SK-MEL-5 (cell line): ENCODE results near the gene RPS15. TPM values are rescaled to one million over a fixed set of nuclear protein-coding genes. Genes with fewer than 3 reads are reported as not detected.

Experiments
- DNase-seq: peaks from one replicate; pipeline ENCODE4 v3.0.0-alpha.2; 2016; ENCODE audit warnings: low read depth, low spot score
- in situ Hi-C: cut with HindIII; loops from 2 replicates; pipeline ENCODE4 v1.10.0; 2016; ENCODE audit warnings: low sequenced_read_pairs, high pct_unique_total_duplicates, low pct_unique_long_range_greater_than_20kb
- total RNA-seq: library from RNA; depleted of rRNA; stranded (reverse); fragments of >200 nt; shearing (Covaris generic); gene quantifications from 2 replicates; pipeline ENCODE4 v1.2.3, GENCODE V29; 2014; rRNA removed

The RPS15 gene
- total RNA-seq, 1 experiment from 2014 or later = 1,363 TPM

- DNase-seq = no peak
- in situ Hi-C loops = no loop called here
Observed at GRCh38 chr19:1483131-1483978, 45.2 kb downstream of the RPS15 start.

DNA sequence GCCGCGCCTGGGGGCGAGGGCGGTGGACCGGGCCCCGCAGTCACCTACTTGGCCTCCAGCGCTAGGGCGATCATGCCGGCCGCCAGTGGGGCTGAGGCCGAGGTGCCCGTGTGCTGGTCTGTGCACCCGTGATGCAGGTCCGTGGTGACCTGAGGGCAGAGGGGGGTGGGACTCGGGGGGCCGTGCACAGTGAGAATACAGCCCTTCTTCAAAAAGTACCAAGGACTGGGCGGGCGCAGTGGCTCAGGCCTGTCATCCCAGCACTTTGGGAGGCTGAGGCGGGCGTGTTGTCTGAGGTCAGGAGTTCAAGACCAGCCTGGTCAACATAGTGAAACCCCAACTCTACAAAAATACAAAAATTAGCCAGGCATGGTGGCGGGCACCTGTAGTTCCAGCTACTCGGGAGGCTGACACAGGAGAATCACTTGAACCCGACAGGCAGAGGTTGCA, 45.8 kb downstream of the RPS15 start:
- in situ Hi-C loops = no loop called here

GRCh38 chr19:1486720-1487575, 48.8 kb downstream of the RPS15 start:
- in situ Hi-C loops = no loop called here
- no peak for DNase-seq

More for the DNA sequence above, 45.8 kb downstream of the RPS15 start:
- no peak for DNase-seq

- DNase-seq = no peak
- in situ Hi-C loops = no loop called here
Observed at GRCh38 chr19:1487576-1488281, 49.5 kb downstream of the RPS15 start.

GRCh38 chr19:1488282-1488601, 50.0 kb downstream of the RPS15 start:
- in situ Hi-C loops = no loop called here
- no peak for DNase-seq

GRCh38 chr19:1489463-1490310, 51.5 kb downstream of the RPS15 start:
- no peak for DNase-seq
- in situ Hi-C loops = no loop called here

Other genes with a start within 250 kb of the RPS15 start
- gene STK11, start 232.6 kb upstream of the RPS15 start, total RNA-seq = 44.2 and 47.8 TPM in 2 replicates
- 2.3 and 3.7 TPM in 2 replicates for gene CBARP, start 200.4 kb upstream of the RPS15 start, total RNA-seq
- gene ATP5F1D, start 196.6 kb upstream of the RPS15 start, total RNA-seq = 30.3 and 36.6 TPM in 2 replicates
- 4.6 and 8.8 TPM in 2 replicates for gene MIDN, start 189.8 kb upstream of the RPS15 start, total RNA-seq
- 93.9 and 95.0 TPM in 2 replicates for gene CIRBP, start 169.1 kb upstream of the RPS15 start, total RNA-seq
- 81.1 and 89.7 TPM in 2 replicates for gene FAM174C, start 162.9 kb upstream of the RPS15 start, total RNA-seq
- 0.37 and 1.5 TPM in 2 replicates for gene EFNA2, start 152.5 kb upstream of the RPS15 start, total RNA-seq
- 44.2 and 59.3 TPM in 2 replicates for gene NDUFS7, start 54.5 kb upstream of the RPS15 start, total RNA-seq
- gene GAMT, start 36.9 kb upstream of the RPS15 start, total RNA-seq = 16.4 and 21.6 TPM in 2 replicates
- gene DAZAP1, start 30.8 kb upstream of the RPS15 start, total RNA-seq = 65.5 and 71.7 TPM in 2 replicates
- gene APC2, start 11.7 kb downstream of the RPS15 start, total RNA-seq = 1.8 and 2.0 TPM in 2 replicates
- gene C19orf25, start 40.8 kb downstream of the RPS15 start, total RNA-seq = 18.6 and 20.0 TPM in 2 replicates
- 1.9 TPM in 2 replicates for gene PCSK4, start 52.0 kb downstream of the RPS15 start, total RNA-seq
- 3.2 and 4.5 TPM in 2 replicates for gene REEP6, start 52.8 kb downstream of the RPS15 start, total RNA-seq
- gene ADAMTSL5, start 74.6 kb downstream of the RPS15 start, total RNA-seq = 2.8 and 4.4 TPM in 2 replicates
- gene PLK5, start 85.7 kb downstream of the RPS15 start, total RNA-seq = not detected in 2 replicates
- gene MEX3D, start 129.9 kb downstream of the RPS15 start, total RNA-seq = 7.9 and 11.6 TPM in 2 replicates
- 76.4 and 84.2 TPM in 2 replicates for gene MBD3, start 154.5 kb downstream of the RPS15 start, total RNA-seq
- gene UQCR11, start 167.1 kb downstream of the RPS15 start, total RNA-seq = 150 and 162 TPM in 2 replicates
- gene TCF3, start 214.2 kb downstream of the RPS15 start, total RNA-seq = 21.4 and 23.2 TPM in 2 replicates